HepG2 (cell line): ENCODE results near the gene ORMDL2. TPM values are rescaled to one million over a fixed set of nuclear protein-coding genes. Genes with fewer than 3 reads are reported as not detected.

Experiments
- ATAC-seq: fragments of 200-7000 bp; cut with Tn5 transposase; 3 replicates; pipeline ENCODE4 v1.9.1; 2020; ENCODE audit warnings: mild to moderate bottlenecking, moderate library complexity
- BruUV-seq: library from RNA; stranded (reverse); fragments of 400-500 nt; replicated peaks from 2 replicates; lab custom pipeline; 2021; lab: Mats Ljungman, UMichigan
- CTCF ChIA-PET: fragments of 300-600 bp; formaldehyde crosslinking; extraction: SDS; loops from one replicate; lab custom pipeline; 2021; ENCODE audit warnings: low total read pairs, inconsistent platforms, low intra/inter-chr PET ratio; lab: Yijun Ruan, JAX
- POLR2A ChIA-PET: fragments of 350-600 bp; sonication (Branson Sonifier 250); formaldehyde crosslinking; loops from one replicate; lab custom pipeline; 2020; ENCODE audit warnings: antibody characterized with exemption, inconsistent platforms; lab: Yijun Ruan, JAX
- DNase-seq: peaks from one replicate; pipeline ENCODE4 v3.0.0-alpha.2; 2015; ENCODE audit warnings: low spot score
- FAIRE-seq: peaks from 3 replicates; lab custom pipeline; 2011; peaks lifted over from hg19 to GRCh38; lab: Jason Lieb, UNC
- H2AFZ ChIP-seq: one replicate; pipeline ENCODE4 v1.6.1; 2011; ENCODE audit warnings: low read length, inconsistent platforms
- H3K27ac ChIP-seq: fragments of 300-600 bp; 3 replicates; pipeline ENCODE4 v1.8.0; 2011; ENCODE audit warnings: mixed run types, mild to moderate bottlenecking, mixed read lengths, low read length, inconsistent platforms; ENCODE audit not compliant: insufficient read depth; ENCODE audit errors: extremely low read length
- H3K27me3 ChIP-seq, 2 experiments: fragments of 200-600 bp in 1 of 2; 2 replicates in 1 of 2; 3 replicates in 1 of 2; pipeline versions ENCODE4 v1.6.0 to v1.8.0; 2011; ENCODE audit warnings: low read length in 2 of 2, mild to moderate bottlenecking in 2 of 2, moderate library complexity in 2 of 2, inconsistent platforms in 1 of 2; ENCODE audit not compliant: insufficient read depth in 2 of 2, control insufficient read depth in 1 of 2
- H3K36me3 ChIP-seq, 2 experiments: fragments of 200-600 bp in 1 of 2; replicated peaks in 1 of 2; 2 replicates in 1 of 2; 3 replicates in 1 of 2; pipeline versions ENCODE4 v1.5.1 to v1.8.0; 2011; ENCODE audit warnings: low read length in 2 of 2, inconsistent platforms in 1 of 2; ENCODE audit not compliant: insufficient read depth in 2 of 2, control insufficient read depth in 1 of 2
- H3K4me1 ChIP-seq: 2 replicates; pipeline ENCODE4 v1.5.1; 2012; ENCODE audit warnings: low read length, inconsistent platforms; ENCODE audit not compliant: insufficient read depth
- H3K4me2 ChIP-seq: 2 replicates; pipeline ENCODE4 v1.6.0; 2011; ENCODE audit warnings: low read depth, low read length, inconsistent platforms
- H3K4me3 ChIP-seq, 3 experiments: fragments of 200-600 bp in 1 of 3; sonication (generic), shearing (Covaris generic) in 1 of 3; replicated peaks in 1 of 3; 2 replicates each; pipeline ENCODE4 v1.5.1; 2011 to 2016; ENCODE audit warnings: low read length in 3 of 3, inconsistent platforms in 2 of 3, low read depth in 2 of 3, mild to moderate bottlenecking in 2 of 3, control low read depth in 1 of 3, mixed read lengths in 1 of 3; ENCODE audit not compliant: insufficient read depth in 1 of 3
- H3K79me2 ChIP-seq: one replicate; pipeline ENCODE4 v1.6.1; 2011; ENCODE audit warnings: low read length, inconsistent platforms; ENCODE audit not compliant: insufficient read depth
- H3K9ac ChIP-seq: 2 replicates; pipeline ENCODE4 v1.6.0; 2011; ENCODE audit warnings: mild to moderate bottlenecking, low read depth, low read length, inconsistent platforms; ENCODE audit not compliant: insufficient read depth
- H3K9me3 ChIP-seq: 2 replicates; pipeline ENCODE4 v1.5.1; 2012; ENCODE audit warnings: mild to moderate bottlenecking, low read length
- H4K20me1 ChIP-seq: 2 replicates; pipeline ENCODE4 v1.6.0; 2011; ENCODE audit warnings: inconsistent platforms, mild to moderate bottlenecking, low read length, moderate library complexity; ENCODE audit not compliant: insufficient read depth
- FLYWCH1 ChIP-seq: sonication (generic); formaldehyde crosslinking; IDR thresholded peaks from 2 replicates; pipeline ENCODE4 v1.8.1; 2023; ENCODE audit warnings: mild to moderate bottlenecking, missing genetic modification reagents
- ISL2 ChIP-seq: sonication (generic); formaldehyde crosslinking; IDR thresholded peaks from 2 replicates; pipeline ENCODE4 v1.5.0; 2020; ENCODE audit warnings: missing genetic modification reagents
- SIX1 ChIP-seq: sonication (generic); formaldehyde crosslinking; IDR thresholded peaks from 2 replicates; pipeline ENCODE4 v1.4.0; 2020; ENCODE audit warnings: missing genetic modification reagents, borderline replicate concordance
- ZFP36L1 ChIP-seq: sonication (generic); formaldehyde crosslinking; IDR thresholded peaks from 2 replicates; pipeline ENCODE4 v1.8.0; 2022; ENCODE audit warnings: mild to moderate bottlenecking, missing genetic modification reagents, moderate library complexity
- ZKSCAN5 ChIP-seq: sonication (generic); formaldehyde crosslinking; IDR thresholded peaks from 2 replicates; pipeline ENCODE4 v1.5.1; 2020; ENCODE audit warnings: mild to moderate bottlenecking, missing genetic modification reagents
- ZNF143 ChIP-seq: sonication (generic); formaldehyde crosslinking; IDR thresholded peaks from 2 replicates; pipeline ENCODE4 v1.4.0; 2020; ENCODE audit warnings: missing genetic modification reagents
- ZNF720 ChIP-seq: sonication (generic); formaldehyde crosslinking; IDR thresholded peaks from 2 replicates; pipeline ENCODE4 v1.4.0; 2020; ENCODE audit warnings: missing genetic modification reagents
- WGBS: methylation state at CpG from one replicate; pipeline ENCODE4 v1.1.6; 2017; ENCODE audit warnings: low lambda C conversion rate; 5-methylcytosine and 5-hydroxymethylcytosine counted together
- in situ Hi-C: cut with HindIII; loops from 2 replicates; pipeline ENCODE4 v1.10.0; 2017; ENCODE audit warnings: low pct_unique_long_range_greater_than_20kb; ENCODE audit not compliant: extremely low pct_ligation_motif_present
- intact Hi-C: fragments of 100-400 bp; cut with micrococcal nuclease; formaldehyde crosslinking; loops from one replicate; pipeline ENCODE4 v1.10.0; 2022; ENCODE audit not compliant: unreplicated experiment
- polyA plus RNA-seq, 8 experiments: library from polyadenylated mRNA; depleted of rRNA in 3 of 8; stranded (reverse) in 7 of 8; unstranded in 1 of 8; fragments of >200 nt; fragmentation: Illumina TruSeq in 4 of 8; extraction: Trizol in 4 of 8; gene quantifications; 2 replicates each; pipeline versions ENCODE4 v1.2.1 to v1.2.3, GENCODE V29; 2011 to 2016; ENCODE audit warnings: low read depth in 4 of 8, missing spikeins in 1 of 8, mixed read lengths in 1 of 8; ENCODE audit not compliant: insufficient read depth in 1 of 8
- total RNA-seq, 5 experiments: library from RNA; depleted of rRNA; stranded (reverse); fragments of >200 nt; fragmentation: Illumina TruSeq; extraction: Trizol; gene quantifications; 2 replicates each; pipeline ENCODE4 v1.2.3, GENCODE V29; 2016; ENCODE audit warnings: low read depth in 1 of 5
- TF ChIP-seq, protein P1 (sequence below): sonication (generic); formaldehyde crosslinking; IDR thresholded peaks from 2 replicates; pipeline ENCODE4 v1.4.0; 2020; ENCODE audit warnings: mild to moderate bottlenecking, missing genetic modification reagents
- TF ChIP-seq, protein P2 (sequence below): sonication (generic); formaldehyde crosslinking; IDR thresholded peaks from 2 replicates; pipeline ENCODE4 v1.5.0; 2020; ENCODE audit warnings: missing genetic modification reagents
- TF ChIP-seq, protein P3 (sequence below): sonication (generic); formaldehyde crosslinking; conservative IDR thresholded peaks from 2 replicates; pipeline ENCODE4 v1.4.0; 2020; ENCODE audit warnings: missing genetic modification reagents
- TF ChIP-seq, protein P4 (sequence below): sonication (generic); formaldehyde crosslinking; IDR thresholded peaks from 2 replicates; pipeline ENCODE4 v1.5.0; 2020; ENCODE audit warnings: mild to moderate bottlenecking, missing genetic modification reagents

Gene ORMDL2
- total and polyA plus RNA-seq, 2 of the 13 experiments (the other 11 are each of a cell fraction or from before 2014, with no cell fraction given): 24.0 to 28.6 TPM

DNA sequence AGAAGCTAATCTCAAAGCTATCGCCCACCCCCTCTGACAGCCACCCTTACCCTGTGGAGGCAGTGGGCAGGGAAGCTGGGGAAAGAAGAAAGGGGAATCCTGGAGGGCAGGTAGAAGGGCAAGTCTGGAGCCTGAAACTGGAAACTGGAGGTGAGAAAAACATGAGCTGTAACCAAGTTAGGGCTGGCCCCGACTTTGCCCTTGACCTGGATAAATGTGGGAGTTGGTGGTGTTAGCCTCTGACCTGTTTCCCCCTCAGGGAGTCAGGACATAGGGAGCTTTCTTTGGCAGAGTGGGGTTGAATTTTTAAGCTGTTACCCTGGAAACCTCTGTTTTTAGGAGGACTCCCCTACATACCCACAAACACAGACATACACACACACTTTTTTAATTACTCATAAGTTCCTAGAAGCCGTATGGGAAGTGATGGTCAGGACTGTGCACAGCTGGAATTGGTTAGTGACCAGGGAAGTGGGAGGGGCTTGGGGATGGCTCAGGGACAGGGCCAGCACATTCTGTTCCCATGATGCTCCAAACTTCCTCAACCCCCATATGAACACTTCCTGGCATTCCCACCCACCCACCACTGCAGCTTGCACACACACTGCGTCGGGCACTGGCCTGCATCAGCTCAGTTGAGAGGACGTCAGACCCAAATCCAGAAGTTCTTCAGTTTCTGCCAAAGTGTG is 29.9 kb downstream of the ORMDL2 start:
- H2AFZ ChIP-seq: no peak overlapping the region
- TF ChIP-seq, protein P1, sequence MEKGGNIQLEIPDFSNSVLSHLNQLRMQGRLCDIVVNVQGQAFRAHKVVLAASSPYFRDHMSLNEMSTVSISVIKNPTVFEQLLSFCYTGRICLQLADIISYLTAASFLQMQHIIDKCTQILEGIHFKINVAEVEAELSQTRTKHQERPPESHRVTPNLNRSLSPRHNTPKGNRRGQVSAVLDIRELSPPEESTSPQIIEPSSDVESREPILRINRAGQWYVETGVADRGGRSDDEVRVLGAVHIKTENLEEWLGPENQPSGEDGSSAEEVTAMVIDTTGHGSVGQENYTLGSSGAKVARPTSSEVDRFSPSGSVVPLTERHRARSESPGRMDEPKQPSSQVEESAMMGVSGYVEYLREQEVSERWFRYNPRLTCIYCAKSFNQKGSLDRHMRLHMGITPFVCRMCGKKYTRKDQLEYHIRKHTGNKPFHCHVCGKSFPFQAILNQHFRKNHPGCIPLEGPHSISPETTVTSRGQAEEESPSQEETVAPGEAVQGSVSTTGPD (CRISPR knock-in tag): no peak
- TF ChIP-seq ZNF143 (CRISPR knock-in tag) (peak; percentile 58; the same call in 1 of the 2 replicates), ZKSCAN5 (CRISPR knock-in tag) (peak; percentile 60; the same call in 1 of the 2 replicates)
- TF ChIP-seq, all 625 proteins: peak for 2
- FAIRE-seq: no peak
- H3K9me3 ChIP-seq: no peaks in the 10 kb centered on the region
- H3K27me3 ChIP-seq: peaks cover 1 to 15% of the 10 kb centered on the region in 2 experiments; a peak in 3 of 5 replicates
- H3K27ac ChIP-seq: no peak overlapping the region
- no peak overlapping the region for H3K4me3 ChIP-seq
- BruUV-seq: no TSS peak
- H3K4me2 ChIP-seq: peak overlapping the region; percentile 47
- in situ Hi-C loops (no loop called here), intact Hi-C loops (no loop called here)
- H3K36me3 ChIP-seq: no peaks in the 10 kb centered on the region
- H3K9ac ChIP-seq: no peak overlapping the region
- ATAC-seq: peak; percentile 72
- H4K20me1 ChIP-seq: no peaks in the 10 kb centered on the region
- H3K4me1 ChIP-seq: peaks cover 26% of the 10 kb centered on the region
- ChIA-PET POLR2A (interaction anchor here (0.9 to 2.5 kb wide), 2 partner anchors 18 to 30 kb away, joined by 3 to 17 read pairs; partner anchors contain the start of genes DNAJC14 and SARNP), CTCF (no interaction called here)
- peak; percentile 26 for DNase-seq
- no peaks in the 10 kb centered on the region for H3K79me2 ChIP-seq
- WGBS: 26% methylated on average over 6 of the region's 6 CpGs

DNA sequence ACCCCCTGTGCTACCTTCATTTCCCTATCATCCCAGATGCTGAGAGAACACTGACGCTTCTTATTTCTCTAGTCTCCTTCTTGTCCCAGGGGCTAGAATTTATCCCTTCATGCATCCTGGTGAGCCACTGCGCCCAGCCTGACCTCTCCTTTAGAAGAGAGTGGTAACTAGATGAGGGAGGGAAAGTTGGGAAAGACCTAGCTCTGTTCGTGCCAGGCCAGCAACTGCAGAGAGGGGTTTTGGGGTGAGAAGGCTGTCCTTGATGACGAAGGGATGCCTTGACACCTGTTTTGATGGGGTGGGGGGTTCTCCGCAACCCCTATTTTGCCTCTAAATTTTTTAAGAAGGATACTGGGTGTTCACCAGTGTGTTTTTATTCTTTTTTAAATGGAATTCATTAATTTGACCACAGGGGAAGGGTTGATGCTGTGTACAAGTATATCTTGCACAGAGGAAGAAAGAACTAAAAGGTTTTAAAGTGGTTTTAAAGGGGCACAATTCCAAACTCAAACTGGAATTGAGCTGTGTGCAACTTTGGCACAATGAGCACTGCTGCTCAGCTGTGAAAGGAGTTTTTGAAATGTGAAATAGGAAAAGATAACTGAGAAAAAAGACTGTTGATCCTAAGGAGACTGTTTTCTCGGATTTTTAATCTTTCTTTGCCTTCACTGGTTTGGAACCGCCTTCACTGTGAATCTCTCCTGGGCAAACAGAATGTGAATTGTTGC is 31.9 kb downstream of the ORMDL2 start:
- intact Hi-C loops: no loop called here
- BruUV-seq: no TSS peak
- no peak for TF ChIP-seq ZNF720 (CRISPR knock-in tag)
- no peak for TF ChIP-seq ISL2
- TF ChIP-seq, protein P2, sequence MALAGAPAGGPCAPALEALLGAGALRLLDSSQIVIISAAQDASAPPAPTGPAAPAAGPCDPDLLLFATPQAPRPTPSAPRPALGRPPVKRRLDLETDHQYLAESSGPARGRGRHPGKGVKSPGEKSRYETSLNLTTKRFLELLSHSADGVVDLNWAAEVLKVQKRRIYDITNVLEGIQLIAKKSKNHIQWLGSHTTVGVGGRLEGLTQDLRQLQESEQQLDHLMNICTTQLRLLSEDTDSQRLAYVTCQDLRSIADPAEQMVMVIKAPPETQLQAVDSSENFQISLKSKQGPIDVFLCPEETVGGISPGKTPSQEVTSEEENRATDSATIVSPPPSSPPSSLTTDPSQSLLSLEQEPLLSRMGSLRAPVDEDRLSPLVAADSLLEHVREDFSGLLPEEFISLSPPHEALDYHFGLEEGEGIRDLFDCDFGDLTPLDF (CRISPR knock-in tag): no peak
- TF ChIP-seq, protein P3, sequence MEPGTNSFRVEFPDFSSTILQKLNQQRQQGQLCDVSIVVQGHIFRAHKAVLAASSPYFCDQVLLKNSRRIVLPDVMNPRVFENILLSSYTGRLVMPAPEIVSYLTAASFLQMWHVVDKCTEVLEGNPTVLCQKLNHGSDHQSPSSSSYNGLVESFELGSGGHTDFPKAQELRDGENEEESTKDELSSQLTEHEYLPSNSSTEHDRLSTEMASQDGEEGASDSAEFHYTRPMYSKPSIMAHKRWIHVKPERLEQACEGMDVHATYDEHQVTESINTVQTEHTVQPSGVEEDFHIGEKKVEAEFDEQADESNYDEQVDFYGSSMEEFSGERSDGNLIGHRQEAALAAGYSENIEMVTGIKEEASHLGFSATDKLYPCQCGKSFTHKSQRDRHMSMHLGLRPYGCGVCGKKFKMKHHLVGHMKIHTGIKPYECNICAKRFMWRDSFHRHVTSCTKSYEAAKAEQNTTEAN (CRISPR knock-in tag): no peak
- no peak for TF ChIP-seq ZFP36L1
- TF ChIP-seq, protein P4, sequence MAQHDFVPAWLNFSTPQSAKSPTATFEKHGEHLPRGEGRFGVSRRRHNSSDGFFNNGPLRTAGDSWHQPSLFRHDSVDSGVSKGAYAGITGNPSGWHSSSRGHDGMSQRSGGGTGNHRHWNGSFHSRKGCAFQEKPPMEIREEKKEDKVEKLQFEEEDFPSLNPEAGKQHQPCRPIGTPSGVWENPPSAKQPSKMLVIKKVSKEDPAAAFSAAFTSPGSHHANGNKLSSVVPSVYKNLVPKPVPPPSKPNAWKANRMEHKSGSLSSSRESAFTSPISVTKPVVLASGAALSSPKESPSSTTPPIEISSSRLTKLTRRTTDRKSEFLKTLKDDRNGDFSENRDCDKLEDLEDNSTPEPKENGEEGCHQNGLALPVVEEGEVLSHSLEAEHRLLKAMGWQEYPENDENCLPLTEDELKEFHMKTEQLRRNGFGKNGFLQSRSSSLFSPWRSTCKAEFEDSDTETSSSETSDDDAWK (CRISPR knock-in tag): no peak
- no peak for TF ChIP-seq FLYWCH1 (CRISPR knock-in tag)
- no peak for TF ChIP-seq SIX1 (CRISPR knock-in tag)

More for the DNA sequence above, 31.9 kb downstream of the ORMDL2 start:
- in situ Hi-C loops: no loop called here
- H3K4me1 ChIP-seq: peaks cover 15% of the 10 kb centered on the region
- FAIRE-seq (no peak), DNase-seq (no peak), ATAC-seq (no peak)
- H3K27ac ChIP-seq: no peak overlapping the region
- H3K9ac ChIP-seq: no peak overlapping the region
- ChIA-PET POLR2A (no interaction called here), CTCF (no interaction called here)
- no peak overlapping the region for H3K4me3 ChIP-seq
- no peaks in the 10 kb centered on the region for H4K20me1 ChIP-seq
- H3K79me2 ChIP-seq: no peaks in the 10 kb centered on the region
- WGBS: 48% methylated on average over 7 of the region's 7 CpGs
- H3K27me3 ChIP-seq: peaks cover 1 to 15% of the 10 kb centered on the region in 2 experiments; a peak in 3 of 5 replicates
- no peak overlapping the region for H3K4me2 ChIP-seq
- H3K36me3 ChIP-seq: no peaks in the 10 kb centered on the region
- no peak overlapping the region for H2AFZ ChIP-seq
- H3K9me3 ChIP-seq: no peaks in the 10 kb centered on the region
